CD4-positive, alpha-beta T cell treated with Interleukin-4 for 1 hour (primary cell): ENCODE measurements around the gene IQCH.

ENCODE experiments used
- DNase-seq, 2 donors: peaks; one replicate each; pipeline ENCODE4 v3.0.0-alpha.2; 2020 to 2022

The IQCH gene

GRCh38 chr15:67303490-67304363 lies 49.1 kb downstream of the IQCH start:
- DNase-seq: peak; percentile 17 to 63

GRCh38 chr15:67304778-67305177 lies 50.2 kb downstream of the IQCH start:
- DNase-seq: no peak

GRCh38 chr15:67305506-67305905 lies 50.9 kb downstream of the IQCH start:
- DNase-seq: no peak

GRCh38 chr15:67307156-67307555 lies 52.6 kb downstream of the IQCH start:
- DNase-seq: no peak

DNA sequence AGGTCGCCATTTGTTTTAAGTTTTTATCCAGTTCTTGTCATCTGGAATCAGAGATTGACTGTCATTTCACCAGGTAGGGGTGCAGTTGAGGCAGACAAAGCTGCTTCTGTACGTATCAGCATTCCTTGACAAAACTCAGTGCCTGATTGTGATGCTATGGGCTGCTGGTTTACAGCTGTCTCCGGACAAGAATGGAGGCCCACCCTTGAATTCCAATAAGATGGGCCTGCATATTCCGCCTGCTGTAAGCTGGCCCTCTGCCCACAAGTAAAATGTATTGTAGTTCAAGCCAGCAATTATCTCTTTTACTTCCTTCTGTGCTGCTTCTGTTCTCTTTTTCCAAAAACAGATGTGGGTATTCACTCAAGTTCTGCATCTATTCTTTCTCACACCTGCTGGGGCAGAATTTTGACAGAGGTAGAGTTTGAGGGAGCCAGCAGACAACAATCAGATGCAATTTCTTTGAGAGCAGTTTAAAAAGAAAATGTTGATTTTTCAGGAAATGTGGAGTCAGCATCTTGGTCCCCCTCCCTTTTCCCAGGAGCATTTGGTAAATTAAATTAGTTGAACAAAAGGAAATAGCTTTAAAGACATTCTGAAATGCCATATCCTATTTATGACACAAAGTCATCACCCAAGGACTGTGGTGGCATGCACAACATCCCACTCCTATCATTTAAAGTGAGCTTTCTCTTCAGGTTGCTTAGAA lies 53.5 kb downstream of the IQCH start:
- DNase-seq: no peak

GRCh38 chr15:67311731-67312130 lies 57.1 kb downstream of the IQCH start:
- no peak for DNase-seq

GRCh38 chr15:67319961-67320360 lies 65.4 kb downstream of the IQCH start:
- no peak for DNase-seq

GRCh38 chr15:67321352-67321751 lies 66.8 kb downstream of the IQCH start:
- DNase-seq: no peak

DNA sequence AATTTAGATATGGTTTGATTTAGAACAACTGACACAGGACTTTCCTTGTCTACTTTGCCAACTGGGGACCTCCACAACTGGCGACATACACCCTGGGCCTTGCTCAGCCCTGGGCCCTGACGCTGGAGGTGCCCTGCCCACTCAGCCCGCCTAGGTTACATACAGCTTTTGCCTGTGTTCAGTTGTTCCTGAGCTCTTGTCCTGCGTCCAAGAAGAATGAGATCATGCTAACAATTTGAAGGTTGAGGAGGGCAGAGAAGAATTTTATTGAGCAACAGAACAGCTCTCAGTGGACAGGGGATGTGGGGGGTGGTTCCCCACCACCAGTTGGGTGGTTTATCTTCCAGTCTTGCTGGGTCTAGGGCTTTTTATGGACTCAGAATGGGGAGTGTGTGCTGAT lies 67.9 kb downstream of the IQCH start:
- no peak for DNase-seq

DNA sequence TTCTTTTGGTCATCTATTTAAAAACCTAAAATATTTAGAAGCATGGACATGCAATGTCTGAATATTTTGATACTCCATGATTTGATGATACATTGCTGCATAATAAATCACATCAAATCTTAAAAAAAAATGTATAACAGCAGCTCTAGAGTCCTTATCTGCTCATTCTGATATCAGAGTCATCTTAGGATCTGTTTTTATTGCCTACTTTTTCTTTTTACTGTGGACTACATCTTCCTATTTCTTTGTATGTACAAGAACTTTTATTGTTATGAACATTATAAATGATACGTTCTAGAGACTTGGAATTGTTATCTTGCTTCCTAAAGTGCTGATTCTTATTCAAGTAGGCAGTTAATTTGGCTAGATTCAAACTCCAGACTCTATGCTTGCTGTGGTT lies 72.7 kb downstream of the IQCH start:
- no peak for DNase-seq

DNA sequence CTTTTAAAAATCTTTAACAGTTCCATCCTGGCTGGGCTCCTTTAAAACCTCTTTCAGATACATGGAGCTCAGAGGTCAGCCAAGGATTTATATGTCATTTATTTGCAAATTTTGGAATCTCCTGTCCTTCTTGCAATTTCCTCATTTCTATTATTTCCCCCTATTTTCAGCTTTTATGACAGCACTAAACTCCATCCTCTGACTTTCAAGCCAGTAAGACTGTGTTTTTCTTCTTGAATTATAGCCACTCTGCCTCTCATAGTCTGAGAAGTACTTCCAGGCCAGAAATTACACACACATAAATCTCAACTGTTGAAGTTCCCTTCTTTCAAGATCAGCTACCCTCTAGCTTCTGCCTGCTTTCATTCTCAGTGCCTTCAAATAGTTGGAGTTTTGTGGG lies 73.2 kb downstream of the IQCH start:
- DNase-seq: no peak

GRCh38 chr15:67329984-67330733 lies 75.6 kb downstream of the IQCH start:
- DNase-seq: no peak

GRCh38 chr15:67331676-67332075 lies 77.1 kb downstream of the IQCH start:
- no peak for DNase-seq

DNA sequence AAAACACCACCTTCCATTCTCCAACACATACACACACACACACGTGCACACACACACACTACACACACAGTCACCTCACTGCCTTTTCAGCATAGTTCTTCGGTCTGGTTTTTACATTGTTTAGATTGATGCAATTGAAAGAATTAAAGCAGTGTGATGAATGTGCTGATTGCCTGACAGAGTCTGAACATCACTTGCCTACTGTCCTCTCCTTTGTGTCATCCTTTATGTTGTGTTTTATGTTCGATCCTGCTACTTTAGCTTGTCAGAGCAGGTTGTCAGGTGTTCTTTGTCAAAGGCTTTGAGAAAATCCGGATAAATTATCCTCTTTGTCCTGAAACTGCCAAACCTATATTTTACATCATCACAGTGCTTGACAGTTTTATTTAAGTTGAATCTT lies 80.4 kb downstream of the IQCH start:
- DNase-seq: no peak

DNA sequence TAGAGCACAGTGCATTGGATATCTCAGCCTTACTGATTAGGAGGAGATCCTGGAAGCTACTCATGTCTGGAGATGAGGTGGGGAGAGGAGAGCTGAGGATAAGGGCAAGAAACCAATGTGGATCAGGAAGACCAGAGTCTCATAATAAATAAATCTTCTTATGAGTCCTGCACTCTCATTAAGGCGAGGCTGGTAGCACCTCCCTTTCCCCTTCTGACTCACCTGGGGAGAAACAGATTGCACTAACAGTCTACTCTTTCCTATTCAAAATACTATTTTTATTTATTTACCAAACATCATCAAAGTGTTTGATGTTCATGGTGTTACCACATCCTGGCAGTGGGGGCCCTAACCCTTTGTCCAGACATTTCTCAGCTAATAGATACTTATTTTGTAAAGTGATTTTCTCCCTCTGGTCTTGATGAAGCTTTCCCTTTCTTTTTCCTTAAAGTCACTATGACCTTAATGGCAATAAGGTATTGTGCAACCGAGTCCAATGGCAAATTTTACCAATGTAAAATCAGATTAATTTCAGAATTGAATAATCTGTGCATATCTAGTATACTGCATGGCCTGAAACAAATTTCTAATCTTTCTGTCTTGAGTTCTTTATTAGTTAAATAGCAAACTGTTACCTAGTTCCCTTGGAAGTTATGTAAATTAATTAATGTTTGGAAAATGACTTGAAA lies 81.1 kb downstream of the IQCH start:
- DNase-seq: no peak

GRCh38 chr15:67340630-67341029 lies 86.0 kb downstream of the IQCH start:
- no peak for DNase-seq

DNA sequence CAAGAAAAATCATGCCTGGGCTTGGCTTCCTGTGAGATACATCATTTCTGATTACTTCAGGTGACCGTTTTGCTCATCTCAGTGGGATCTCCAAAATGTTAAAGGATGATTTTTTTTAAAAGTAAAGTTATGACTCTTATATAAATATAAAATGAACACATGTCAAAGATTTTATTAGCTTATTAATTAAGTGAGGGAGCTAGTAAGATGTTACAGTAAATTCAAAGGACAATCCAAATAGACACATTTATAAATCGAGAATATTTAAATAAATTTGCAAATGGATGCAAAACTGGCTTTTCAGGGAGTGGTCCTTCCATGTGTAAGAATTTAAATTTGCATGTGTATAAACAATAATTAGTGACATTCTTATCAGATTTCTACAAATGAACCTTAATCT lies 87.0 kb downstream of the IQCH start:
- no peak for DNase-seq

DNA sequence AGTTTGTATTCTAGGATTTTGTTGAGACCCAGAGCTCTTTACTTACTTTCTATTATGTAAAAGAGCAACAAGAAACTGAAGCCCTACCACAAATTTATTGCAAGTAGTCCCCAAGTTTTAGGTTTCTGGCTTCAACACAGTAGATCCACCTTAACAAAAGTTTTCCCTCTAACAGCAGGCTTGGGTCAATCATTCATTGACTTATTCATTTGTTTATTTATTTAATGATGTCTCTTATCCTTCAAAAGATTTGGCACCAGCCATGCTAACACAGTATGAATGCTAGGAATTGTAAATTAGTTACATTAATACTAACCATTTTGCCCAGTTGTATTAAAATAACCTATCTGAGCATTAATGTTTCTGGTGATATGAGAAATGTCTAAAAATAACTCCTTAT lies 88.6 kb downstream of the IQCH start:
- no peak for DNase-seq

DNA sequence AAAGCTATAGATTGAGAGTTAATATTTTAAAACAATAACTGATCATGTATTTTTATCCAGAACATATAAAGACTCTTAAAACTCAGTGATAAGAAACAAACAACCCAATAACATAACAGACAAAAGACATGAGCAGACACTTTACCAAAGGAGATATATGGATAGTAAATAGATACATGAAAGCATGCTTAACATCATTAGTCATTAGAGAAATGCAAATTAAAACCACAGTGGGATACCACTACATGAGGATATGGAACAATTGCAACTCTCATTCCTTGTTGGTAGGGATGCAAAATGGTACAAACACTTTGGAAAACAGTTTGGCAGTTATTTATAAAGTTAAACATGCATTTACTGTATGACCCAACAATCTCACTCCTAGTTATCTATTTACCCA lies 95.0 kb downstream of the IQCH start:
- DNase-seq: no peak

GRCh38 chr15:67350042-67350441 lies 95.5 kb downstream of the IQCH start:
- DNase-seq: no peak

DNA sequence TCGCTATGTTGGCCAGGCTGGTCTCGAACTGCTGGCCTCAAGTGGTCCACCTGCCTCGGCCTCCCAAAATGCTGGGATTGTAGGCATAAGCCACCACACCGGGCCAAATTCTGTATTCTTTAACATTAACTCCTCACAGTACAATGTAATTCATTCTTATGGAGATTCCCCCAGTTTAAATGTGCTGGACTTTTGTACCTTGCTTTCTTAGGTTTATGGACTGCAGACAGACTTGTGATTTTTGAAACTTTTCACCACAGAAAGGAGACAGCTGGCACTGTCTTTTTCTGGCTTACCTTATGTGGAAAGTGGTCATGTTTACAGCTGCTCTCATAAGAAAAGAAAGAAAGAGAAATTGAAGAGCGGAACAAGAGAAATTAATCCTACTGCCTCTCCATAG lies 103.8 kb downstream of the IQCH start:
- no peak for DNase-seq

- DNase-seq: no peak
Measured at GRCh38 chr15:67358812-67359211, 104.2 kb downstream of the IQCH start.

DNA sequence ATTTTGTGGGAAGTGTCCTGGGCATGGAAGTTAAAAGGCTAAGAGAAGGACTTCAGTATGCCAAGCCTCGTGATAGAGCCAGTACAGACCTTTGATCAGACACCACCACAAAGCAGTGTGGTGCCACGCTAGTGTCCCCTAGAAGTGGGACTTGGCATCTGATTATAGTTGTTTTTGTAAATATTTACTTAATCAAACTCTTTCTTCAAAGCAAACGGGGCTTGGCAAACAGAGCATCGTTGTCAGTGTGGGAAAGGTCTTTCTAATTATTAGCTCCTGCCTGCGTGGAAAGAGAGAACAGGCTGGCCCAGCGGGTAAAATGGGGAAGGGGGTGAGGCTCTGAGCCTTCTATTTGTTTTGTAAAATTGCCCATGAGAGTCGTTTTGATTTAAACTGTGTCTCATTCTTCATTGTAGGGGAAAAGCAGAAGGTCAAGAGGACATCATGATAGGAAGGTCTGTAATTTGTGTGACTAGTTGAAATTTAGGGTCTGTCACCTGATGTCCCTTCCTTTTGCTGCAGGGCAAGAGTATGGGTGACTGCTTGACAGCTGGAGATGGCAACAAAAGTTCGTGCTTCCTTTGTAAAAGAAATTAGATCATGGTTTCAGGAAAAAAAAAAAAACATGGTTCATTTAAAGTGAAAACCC lies 105.0 kb downstream of the IQCH start:
- DNase-seq: no peak
